Activated CD4-positive, alpha-beta T cell treated with anti-CD3 and anti-CD28 coated beads, Interleukin-2, amount 50 U/mL, for 16 hours (primary cell): ENCODE results near the gene RNF43.

Experiments used
- DNase-seq: peaks from one replicate; pipeline ENCODE4 v3.0.0-alpha.2; 2020

The RNF43 gene

GRCh38 chr17:58380207-58381123 lies 36.9 kb downstream of the RNF43 start:
- no peak for DNase-seq

GRCh38 chr17:58379511-58379824 lies 37.9 kb downstream of the RNF43 start:
- no peak for DNase-seq

- DNase-seq: no peak
These were observed 38.4 kb downstream of the RNF43 start for GRCh38 chr17:58378733-58379510.

- no peak for DNase-seq
These were observed 39.7 kb downstream of the RNF43 start for GRCh38 chr17:58377661-58378060.

- DNase-seq: no peak
These were observed 40.2 kb downstream of the RNF43 start for GRCh38 chr17:58377093-58377601.

GRCh38 chr17:58376472-58377000 lies 40.8 kb downstream of the RNF43 start:
- no peak for DNase-seq

GRCh38 chr17:58375811-58376210 lies 41.5 kb downstream of the RNF43 start:
- DNase-seq: no peak

GRCh38 chr17:58375256-58375655 lies 42.1 kb downstream of the RNF43 start:
- DNase-seq: no peak

- no peak for DNase-seq
These were observed 43.4 kb downstream of the RNF43 start for GRCh38 chr17:58373923-58374322.

GRCh38 chr17:58373003-58373402 lies 44.3 kb downstream of the RNF43 start:
- DNase-seq: no peak

GRCh38 chr17:58371300-58371950 lies 45.9 kb downstream of the RNF43 start:
- DNase-seq: no peak

- DNase-seq: no peak
These were observed 46.6 kb downstream of the RNF43 start for GRCh38 chr17:58370716-58371115.

- DNase-seq: no peak
These were observed 47.0 kb downstream of the RNF43 start for GRCh38 chr17:58370309-58370708.

- no peak for DNase-seq
These were observed 47.9 kb downstream of the RNF43 start for GRCh38 chr17:58369214-58370031.

GRCh38 chr17:58368860-58369213 lies 48.5 kb downstream of the RNF43 start:
- no peak for DNase-seq
